GM19438 (cell line): ENCODE results near the gene LRRC7.

ENCODE experiments used
- ATAC-seq: cut with Tn5 transposase; IDR thresholded peaks from one replicate; pipeline ENCODE4 v1.9.1; 2021; ENCODE audit warnings: low read depth; ENCODE audit not compliant: unreplicated experiment

Gene LRRC7

DNA sequence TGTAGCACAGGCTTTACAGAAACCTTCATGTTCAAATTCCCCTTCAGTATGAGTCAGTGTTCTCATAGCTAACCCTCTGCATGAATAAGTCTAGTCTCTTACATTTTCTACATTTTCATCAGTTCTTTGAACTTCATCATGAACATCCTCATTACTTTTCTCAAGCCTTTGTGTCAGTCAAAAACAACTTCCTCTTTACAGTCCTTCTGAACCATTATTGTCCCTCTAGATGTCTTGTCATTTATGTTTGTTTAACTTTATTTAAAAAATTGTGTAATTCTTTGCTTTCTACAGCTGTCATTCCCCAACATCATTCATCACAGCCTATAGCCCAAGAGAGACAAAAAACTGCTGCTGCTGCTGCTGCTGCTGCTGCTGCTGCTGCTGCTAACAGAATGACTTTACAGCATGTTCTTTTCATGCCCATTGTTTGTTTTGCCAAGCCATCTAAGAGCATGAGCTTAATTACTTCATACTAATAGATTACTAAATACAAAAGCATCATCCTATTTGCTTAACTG, 504.6 kb downstream of the LRRC7 start:
- no peak for ATAC-seq

DNA sequence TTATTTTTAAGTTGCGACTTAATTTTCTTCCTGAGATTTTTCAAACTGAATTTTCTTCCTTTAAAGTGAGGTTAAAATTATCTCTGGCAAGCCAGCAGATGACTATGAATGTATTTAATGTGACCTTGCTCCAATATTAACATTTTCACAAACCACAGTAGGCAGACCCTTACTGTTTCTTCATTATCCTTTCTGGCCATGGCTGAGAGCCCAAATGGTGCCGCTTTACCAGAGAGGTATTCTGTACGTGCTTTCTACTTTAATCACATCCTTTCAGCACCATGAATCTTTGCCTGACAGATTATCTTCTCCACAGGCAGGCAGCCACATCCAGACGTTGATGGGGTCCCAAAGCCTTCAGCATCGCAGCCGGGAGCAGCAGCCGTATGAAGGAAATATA, 508.0 kb downstream of the LRRC7 start:
- no peak for ATAC-seq

DNA sequence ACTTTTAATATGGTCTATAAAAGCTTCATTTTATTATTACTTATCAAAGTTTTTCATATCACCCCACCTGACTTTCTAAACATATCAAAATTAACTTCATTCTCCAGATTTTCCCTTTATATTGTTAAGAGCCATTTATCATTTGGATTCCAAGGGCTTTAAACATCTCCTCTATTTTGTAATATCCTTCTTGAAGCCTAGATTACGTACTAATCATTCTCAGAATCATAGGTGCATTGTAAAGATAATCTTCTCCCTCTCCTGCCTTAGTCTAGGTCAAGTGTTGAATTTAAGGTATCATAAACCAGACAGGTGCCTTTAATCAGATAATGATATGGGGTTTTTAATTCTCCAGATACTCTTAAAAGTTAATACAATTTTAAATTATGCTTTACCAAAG, 509.3 kb downstream of the LRRC7 start:
- no peak for ATAC-seq

DNA sequence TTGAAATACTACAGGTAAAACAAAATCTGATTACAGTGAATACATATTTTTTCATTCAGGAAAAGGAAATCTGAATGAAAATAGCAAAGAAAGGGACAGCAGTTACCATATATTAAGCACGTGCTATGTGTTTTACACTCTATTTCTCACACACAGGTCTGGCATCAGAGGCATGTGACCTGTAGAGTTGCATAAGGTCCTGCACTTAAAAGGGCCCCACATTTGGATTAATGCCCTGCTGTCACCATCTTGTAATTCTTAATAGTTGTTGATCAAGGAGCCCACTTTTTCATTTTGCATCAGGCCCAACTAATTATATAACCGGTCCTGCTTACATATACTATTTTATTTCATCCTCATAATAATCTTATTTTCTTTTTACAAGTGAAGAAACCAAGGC, 511.8 kb downstream of the LRRC7 start:
- no peak for ATAC-seq

DNA sequence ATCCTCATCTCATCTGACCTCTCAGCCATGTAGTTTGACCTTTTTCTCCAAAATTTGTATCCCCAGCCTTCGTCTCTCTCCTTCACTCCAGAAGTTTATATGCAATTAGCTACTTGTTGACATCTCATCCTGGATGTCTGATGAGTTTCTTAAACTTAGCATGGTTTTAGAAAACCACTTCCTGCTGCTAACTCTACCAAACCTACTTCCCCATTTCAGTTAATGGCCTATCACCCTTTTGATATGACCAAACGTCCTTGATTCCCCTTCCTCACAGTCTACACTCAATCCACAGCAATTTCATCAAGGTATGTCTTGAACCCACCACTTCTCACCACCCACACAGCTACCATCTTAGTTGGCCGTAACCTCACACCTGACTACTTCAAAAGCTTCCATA, 515.8 kb downstream of the LRRC7 start:
- ATAC-seq, result no peak

DNA sequence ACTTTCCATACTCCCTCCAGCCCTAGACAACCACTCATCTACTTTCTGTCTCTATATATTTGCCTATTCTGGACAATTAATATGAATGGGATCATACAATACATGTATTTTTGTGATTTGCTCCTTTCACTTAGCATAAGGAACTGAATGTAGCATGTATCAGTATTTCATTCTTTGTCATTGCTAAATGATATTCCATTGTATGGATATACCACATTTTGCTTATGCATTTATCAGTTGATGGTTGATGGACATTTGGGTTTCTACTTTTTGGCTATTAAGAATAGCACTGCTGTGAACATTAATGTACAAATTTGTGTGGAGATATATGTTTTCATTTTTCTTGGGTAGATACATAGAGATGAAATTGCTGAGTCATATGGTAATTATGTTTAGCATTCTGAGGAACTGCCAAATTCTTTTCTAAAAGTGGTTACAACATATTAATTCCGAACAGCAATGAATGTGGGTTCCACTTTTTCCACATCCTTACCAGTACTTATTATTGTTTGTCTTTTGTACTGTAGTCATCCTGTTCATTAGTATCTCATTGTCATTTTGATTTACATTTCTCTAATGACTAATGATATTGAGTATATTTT, 516.7 kb downstream of the LRRC7 start:
- no peak for ATAC-seq

DNA sequence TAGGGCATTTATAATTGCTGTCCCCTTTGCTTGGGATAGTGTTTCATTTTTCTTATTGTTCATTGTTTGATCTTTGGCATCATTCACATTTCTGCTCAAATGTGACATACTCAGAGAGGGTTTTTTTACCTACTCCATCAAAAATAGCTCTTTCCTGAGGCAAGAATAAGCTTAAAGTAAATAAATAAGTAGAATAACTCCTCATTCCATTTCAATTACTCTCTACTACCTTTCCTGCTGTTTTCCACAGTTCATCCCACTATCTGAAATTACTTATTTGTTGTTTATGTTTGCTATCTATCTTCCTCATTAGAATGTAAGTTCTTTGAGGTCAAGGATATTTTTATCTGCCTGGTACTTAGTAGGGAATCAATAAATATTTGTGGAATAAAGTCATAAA, 517.8 kb downstream of the LRRC7 start:
- ATAC-seq, result no peak

DNA sequence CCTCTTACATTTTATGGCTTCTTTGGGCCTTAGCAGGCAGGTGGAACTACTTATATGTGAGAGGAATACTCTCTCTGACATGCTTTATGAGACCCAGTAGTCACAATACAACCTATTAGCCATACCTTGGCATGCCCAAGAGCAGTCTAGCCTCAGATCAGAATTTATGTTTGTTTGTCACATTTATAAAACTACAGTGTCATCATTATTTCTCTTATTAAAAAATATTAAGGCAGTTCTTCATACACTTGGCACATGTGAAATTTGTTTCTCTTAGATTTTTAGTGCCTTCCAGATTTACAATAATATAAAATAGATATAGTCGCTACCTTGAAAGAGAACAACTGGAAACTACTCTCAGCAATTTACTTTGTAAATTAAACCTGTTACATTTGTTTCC, 519.2 kb downstream of the LRRC7 start:
- ATAC-seq, result no peak

DNA sequence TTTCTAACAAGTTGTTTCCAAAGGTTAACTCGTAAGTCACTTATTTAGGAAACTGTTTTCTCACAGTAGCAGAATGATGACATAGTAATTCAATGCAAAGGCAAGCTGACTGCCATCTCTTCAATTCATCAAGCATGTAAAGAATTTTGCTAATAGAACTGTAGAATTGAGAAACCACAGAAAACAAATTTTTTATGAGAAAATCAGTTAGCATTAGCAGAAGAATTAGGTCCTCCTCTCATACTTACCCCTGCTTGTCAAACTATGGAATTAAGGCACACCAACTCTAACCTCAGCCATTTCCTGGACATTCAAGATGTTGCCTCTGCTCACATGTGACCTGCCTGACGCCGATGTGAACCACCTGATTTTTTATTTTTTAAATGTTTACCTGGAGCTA, 522.4 kb downstream of the LRRC7 start:
- no peak for ATAC-seq

DNA sequence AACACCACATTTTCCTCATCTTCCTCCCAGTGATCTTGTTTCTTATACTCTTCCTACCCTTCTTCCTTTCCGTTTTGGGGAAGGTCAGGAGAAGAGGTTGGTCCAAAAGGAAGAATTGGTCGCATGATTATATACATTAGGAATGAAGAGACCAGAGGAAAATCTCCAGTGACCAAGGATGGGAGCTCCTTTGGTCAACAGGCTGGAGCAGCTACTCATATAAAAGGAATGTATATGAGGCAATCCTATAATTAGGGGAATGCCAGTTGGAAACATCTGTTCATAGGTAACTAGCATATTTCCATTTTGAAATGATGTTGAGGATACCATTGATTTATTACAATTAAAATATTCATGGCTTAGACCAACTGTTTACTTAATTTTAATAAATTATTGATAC, 523.2 kb downstream of the LRRC7 start:
- ATAC-seq, result no peak

DNA sequence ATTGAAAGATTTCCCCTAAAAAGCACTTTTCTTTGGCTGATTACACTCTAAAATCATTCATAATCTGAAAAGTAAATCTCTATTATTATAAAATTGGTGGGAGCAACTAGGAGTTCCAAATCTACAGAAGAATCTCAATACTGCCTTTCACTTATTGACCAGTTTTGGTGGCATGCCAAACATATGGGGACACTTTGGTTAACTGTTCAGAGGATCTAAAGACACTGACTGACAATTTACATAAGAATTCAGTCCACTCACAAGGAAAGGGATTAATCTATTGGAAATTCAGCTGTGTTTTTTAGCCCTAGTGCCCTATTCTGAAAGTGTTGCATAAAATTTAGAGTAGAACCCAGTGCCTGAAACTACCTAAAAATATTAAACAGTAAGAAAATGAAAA, 524.1 kb downstream of the LRRC7 start:
- ATAC-seq, result no peak

DNA sequence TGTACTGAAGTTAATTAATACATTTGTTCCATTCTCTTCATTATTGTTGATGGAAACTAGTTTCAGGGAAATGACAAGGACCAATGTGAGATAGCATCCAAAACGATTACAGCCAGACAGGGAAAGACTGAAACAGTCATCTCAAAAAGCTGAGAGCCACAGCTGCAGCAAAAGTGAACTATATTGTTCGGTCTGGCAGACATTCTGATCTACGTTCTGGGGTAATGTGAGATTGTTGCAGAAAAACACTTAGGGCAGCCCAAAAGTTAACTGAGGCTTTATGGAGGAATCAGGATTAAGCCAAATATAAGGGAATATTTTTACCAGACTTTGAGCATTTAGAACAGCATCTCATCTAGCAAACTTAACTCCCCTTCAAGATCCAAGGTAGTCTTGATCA, 524.8 kb downstream of the LRRC7 start:
- no peak for ATAC-seq

DNA sequence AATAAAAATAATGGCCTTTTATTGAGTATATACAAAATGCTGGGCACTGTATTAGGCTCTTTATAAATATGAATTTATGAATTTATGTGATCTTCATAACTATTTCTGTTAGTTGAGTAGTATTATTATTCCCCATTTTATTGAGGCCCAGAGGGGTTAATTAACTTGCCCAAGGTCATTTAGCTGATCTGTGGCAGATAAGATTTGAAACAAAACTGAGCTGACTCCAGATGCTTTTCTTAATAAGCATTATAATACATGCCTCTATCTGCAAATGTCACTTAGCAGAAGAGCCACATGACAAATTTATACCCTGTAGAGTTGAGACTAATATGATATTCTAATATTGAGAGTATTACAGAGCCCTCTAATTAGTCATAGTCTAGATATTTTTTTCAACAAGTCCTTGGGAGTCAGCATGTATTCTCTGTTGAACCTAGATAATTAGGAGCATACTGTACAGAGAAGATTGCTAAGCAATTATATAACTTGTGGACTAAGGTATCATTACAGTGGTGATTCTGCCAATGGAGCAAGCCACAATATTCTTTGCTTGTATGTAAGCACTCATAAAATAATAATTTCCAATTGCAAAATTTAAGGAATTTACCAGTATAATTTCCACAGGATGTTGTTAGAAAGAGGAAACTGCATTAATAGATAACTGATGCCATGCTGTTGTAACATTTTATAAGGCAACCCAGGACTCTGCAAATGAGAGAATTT, 525.7 kb downstream of the LRRC7 start:
- ATAC-seq, result no peak

DNA sequence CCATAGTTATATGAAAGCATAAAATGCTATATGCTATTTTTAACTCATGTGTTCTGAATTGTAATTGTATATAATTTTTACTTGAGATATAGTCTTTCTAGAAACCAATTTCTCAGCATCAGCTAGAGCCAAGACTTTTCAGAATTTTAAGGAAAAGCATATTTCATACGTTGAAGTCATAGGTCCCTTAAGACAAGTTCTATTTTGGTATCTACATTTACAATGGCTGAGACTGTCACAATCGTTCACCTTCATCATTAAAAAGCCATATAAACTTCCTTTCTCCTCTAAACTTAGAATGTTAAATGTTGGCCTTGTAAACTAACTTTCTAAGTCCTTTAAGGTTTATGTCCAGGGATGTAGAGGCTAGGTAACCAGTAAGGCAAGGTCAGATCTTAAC, 533.5 kb downstream of the LRRC7 start:
- no peak for ATAC-seq

DNA sequence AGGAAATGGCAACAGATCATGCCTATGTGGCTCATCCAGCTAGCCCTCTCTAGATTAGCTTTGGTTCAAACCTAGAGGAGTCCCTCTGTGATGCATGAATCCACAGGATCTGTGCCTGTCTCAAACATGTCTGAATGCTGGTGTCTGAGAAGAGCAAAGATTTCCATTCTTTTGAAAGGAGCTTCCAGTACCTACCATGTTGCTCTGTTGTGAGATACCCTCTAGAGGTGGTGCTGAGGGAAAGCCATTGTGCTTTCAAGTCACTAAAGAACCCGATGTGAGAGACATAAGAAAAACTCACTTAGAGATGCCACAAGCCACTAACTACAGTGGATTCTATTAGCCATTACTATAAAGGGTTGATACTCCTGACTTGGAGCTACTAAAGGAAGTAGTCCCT, 534.1 kb downstream of the LRRC7 start:
- no peak for ATAC-seq

DNA sequence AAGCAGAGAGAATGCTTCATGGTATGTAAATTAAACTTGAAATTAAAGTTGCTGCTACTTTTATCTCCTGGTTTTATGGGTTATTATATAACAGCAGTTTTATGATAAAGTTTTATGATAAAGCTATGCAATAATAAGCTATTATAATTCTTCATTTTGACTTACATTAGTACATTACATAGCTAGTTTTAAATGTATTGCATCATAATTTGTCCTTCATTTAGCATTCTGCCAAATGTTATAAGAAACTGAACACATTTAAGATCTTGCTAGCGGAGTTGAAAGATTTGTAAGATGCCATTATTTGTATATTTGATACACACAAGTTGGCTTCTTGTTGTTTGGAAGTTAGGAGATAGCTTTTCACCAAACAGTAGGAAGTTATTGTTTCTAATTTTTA, 536.0 kb downstream of the LRRC7 start:
- ATAC-seq, result no peak

DNA sequence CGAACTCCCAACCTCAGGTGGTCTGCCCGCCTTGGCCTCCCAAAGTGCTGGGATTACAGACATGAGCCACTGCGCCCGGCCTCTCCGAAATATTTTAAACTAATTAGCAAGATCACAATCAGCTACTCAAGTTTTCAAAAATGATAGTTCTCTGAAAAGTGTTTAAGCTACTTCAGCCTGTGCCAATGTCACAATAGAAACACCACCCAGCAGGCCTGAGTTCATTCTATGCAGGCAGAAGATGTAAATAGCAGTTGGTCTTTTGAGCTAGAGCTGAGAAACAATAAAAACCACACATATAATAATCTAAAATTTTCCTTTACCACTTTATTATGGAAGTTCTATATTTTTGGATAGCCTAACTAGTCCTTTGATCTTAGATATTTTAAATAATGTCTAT, 541.5 kb downstream of the LRRC7 start:
- ATAC-seq, result no peak

DNA sequence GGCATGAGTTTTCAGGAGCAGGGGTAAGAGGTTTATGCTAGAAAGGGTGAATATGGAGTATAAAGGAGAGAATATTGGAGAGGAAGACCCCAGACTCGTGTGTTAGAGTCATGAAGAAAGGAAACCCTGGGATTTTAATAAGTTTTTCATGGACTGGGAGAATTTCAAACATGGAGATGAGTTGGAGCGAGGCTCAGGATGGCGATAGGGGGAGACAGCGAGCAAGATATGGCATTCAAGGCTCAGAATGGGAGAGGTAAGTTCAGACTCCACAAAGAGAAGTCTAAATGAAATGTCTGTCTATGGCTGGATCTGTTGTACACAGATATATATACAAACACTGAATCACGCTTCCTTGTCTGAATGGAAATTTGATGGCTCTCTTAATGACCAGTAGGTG, 545.1 kb downstream of the LRRC7 start:
- ATAC-seq, result no peak

DNA sequence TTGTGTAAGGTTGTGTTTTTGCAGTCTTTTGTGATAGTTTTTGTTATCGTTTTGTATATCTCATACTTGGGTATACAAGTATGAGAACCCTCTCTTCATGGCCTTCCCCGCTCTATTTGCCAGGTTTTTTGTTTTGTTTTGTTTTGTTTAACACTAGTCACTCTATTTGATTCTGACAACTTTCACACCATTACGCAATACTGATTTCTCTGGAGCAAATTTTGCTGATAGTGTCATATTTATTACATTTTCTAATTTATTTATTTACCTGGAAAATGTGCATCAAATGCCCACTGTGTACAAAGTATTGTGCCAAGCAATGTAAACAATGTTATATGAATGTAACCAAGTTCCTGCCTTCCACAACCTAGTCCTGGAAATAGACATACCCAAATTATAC, 547.6 kb downstream of the LRRC7 start:
- no peak for ATAC-seq

DNA sequence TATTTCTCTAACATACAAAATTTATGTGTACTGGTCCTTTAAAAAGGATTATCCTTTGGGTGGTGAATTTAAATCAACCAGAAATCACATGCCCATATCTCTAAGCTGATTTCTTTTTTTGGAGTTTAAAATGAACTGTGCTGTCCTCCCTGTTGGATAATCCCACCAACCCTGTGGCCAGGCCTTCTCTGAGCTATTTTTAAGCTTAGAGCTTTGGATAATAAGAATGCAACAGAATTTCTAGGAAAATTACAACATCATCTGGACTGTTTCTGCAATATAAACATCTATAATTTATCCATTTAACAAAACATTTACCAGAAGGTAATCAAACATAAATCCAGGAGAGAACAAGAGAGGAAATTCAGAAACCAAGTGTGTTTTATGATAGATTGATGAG, 549.3 kb downstream of the LRRC7 start:
- ATAC-seq, result no peak

DNA sequence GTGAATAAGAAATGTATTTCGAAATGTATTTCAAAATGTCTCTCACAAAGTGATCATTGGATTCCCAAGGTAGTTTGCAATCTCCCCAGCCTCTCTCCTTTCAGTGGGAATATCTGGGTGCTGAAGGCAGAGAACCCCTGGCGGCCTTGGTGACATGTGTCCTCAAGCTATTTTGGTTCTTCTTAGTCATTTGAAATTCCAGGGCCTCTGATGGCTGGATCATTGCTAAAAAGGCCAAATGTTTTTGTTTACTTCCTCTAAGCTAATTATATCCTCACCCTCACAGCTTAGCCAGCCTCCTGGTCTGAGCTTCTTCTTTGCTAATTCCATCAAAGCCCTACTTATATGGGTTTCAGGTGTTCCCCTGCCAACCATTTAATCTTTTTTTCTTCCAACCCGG, 566.4 kb downstream of the LRRC7 start:
- ATAC-seq, result no peak

DNA sequence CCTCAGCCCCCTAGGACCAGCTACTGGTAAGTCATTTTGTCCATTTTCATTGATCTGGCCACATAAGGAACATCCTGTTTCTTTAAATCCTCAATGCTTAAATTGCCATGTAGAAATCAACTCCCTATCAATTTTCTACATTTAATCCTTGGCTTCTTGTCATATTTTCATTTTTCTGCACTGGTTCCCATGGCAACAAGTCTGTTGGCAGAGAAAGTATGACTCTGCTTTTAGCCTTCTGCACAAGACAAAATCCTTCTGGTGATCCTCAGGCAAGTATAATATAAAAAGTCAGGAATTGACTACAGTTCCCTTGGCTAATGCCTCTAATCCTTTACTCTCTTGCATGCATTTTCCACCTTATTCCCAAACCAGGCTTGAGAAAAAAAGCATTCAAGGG, 572.6 kb downstream of the LRRC7 start:
- ATAC-seq, result no peak

DNA sequence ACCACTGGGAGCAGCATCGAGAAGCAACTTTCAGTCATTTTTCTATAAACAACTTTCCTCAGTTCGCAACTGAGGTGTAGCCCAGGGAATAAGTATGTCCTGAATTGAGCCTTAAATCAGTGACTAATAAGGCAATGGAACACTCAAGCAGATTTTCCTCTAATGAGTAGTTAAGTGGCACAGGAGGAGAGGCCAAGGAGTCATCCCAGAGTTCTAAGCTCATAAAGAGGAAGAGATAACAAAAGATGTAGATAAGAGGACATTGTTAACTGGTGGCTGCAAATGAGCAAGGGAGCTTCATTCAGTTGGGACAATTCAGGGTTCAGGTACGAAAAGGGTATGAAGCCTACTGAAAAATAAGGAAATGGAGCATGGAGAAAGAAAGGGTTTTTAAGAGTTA, 573.2 kb downstream of the LRRC7 start:
- ATAC-seq, result no peak
